Endothelial cell of umbilical vein (primary cell): ENCODE measurements around the gene RGS7. TPM values are rescaled to one million over a fixed set of nuclear protein-coding genes. Genes with fewer than 3 reads are reported as not detected.

Experiments used
- BruUV-seq: library from RNA; stranded (reverse); fragments of 400-500 nt; replicated peaks from 2 replicates; lab custom pipeline; 2021; lab: Mats Ljungman, UMichigan
- CTCF ChIA-PET: fragments of 300-600, 350-600 bp; sonication (Branson Sonifier 250); formaldehyde crosslinking; loops from one replicate; lab custom pipeline; 2021; ENCODE audit warnings: antibody characterized with exemption, inconsistent platforms; lab: Charles Lee
- POLR2A ChIA-PET: fragments of 300-600, 350-600 bp; sonication (Branson Sonifier 250); formaldehyde crosslinking; loops from one replicate; lab custom pipeline; 2021; ENCODE audit warnings: antibody characterized with exemption, inconsistent platforms; lab: Charles Lee
- DNase-seq: peaks from one replicate; pipeline ENCODE4 v3.0.0-alpha.2; 2011; ENCODE audit warnings: low read depth, low spot score
- FAIRE-seq: peaks from 2 replicates; lab custom pipeline; 2011; peaks lifted over from hg19 to GRCh38; lab: Jason Lieb, UNC
- H2AFZ ChIP-seq: 2 replicates; pipeline ENCODE4 v1.6.0; 2012; ENCODE audit warnings: low read depth, low read length, control low read depth, inconsistent platforms
- H3K27ac ChIP-seq: 2 replicates; pipeline ENCODE4 v1.5.1; 2011; ENCODE audit warnings: low read depth, mild to moderate bottlenecking, control low read depth, low read length, moderate library complexity; ENCODE audit not compliant: insufficient read depth
- H3K27me3 ChIP-seq, 2 experiments: 2 replicates each; pipeline versions ENCODE4 v1.6.0 to v1.6.1; 2011; ENCODE audit warnings: low read length in 2 of 2, mixed read lengths in 1 of 2; ENCODE audit not compliant: control insufficient read depth in 2 of 2, insufficient read depth in 2 of 2
- H3K36me3 ChIP-seq, 2 experiments: 2 replicates in 1 of 2; 3 replicates in 1 of 2; pipeline ENCODE4 v1.5.1; 2011; ENCODE audit warnings: low read length in 2 of 2, mild to moderate bottlenecking in 1 of 2, moderate library complexity in 1 of 2; ENCODE audit not compliant: control insufficient read depth in 2 of 2, insufficient read depth in 2 of 2; ENCODE audit errors: extremely low read depth in 1 of 2
- H3K4me1 ChIP-seq: 3 replicates; pipeline ENCODE4 v1.5.1; 2011; ENCODE audit warnings: mild to moderate bottlenecking, low read length; ENCODE audit not compliant: control insufficient read depth, insufficient read depth; ENCODE audit errors: extremely low read depth
- H3K4me2 ChIP-seq: 2 replicates; pipeline ENCODE4 v1.6.1; 2011; ENCODE audit warnings: low read length, control low read depth, mixed read lengths; ENCODE audit not compliant: insufficient read depth
- H3K4me3 ChIP-seq, 3 experiments: fragments of 200-600 bp in 1 of 3; sonication (generic), shearing (Covaris generic) in 1 of 3; replicated peaks in 1 of 3; 2 replicates each; pipeline ENCODE4 v1.5.1; 2011 to 2016; ENCODE audit warnings: control low read depth in 3 of 3, low read length in 3 of 3, mild to moderate bottlenecking in 2 of 3, inconsistent platforms in 1 of 3, low read depth in 1 of 3, moderate library complexity in 1 of 3; ENCODE audit not compliant: insufficient read depth in 1 of 3
- H3K79me2 ChIP-seq: 2 replicates; pipeline ENCODE4 v1.6.0; 2012; ENCODE audit warnings: low read length, inconsistent platforms; ENCODE audit not compliant: control insufficient read depth, insufficient read depth
- H3K9ac ChIP-seq: replicated peaks from 2 replicates; pipeline ENCODE3; 2011; ENCODE audit warnings: low read length, control low read depth; ENCODE audit not compliant: insufficient read depth; ENCODE audit errors: extremely low read depth
- H3K9me1 ChIP-seq: replicated peaks from 3 replicates; pipeline ENCODE4 v1.6.0; 2011; ENCODE audit warnings: mild to moderate bottlenecking, low read length; ENCODE audit not compliant: control insufficient read depth, insufficient read depth; ENCODE audit errors: extremely low read depth
- H3K9me3 ChIP-seq: replicated peaks from 2 replicates; pipeline ENCODE4 v1.5.1; 2012; ENCODE audit warnings: low read length, inconsistent platforms; ENCODE audit not compliant: control insufficient read depth, insufficient read depth
- H4K20me1 ChIP-seq: replicated peaks from 2 replicates; pipeline ENCODE3; 2011; ENCODE audit warnings: mild to moderate bottlenecking, low read length; ENCODE audit not compliant: control insufficient read depth, insufficient read depth; ENCODE audit errors: extremely low read depth
- EZH2 ChIP-seq: IDR thresholded peaks from 2 replicates; pipeline ENCODE4 v1.6.1; 2012; ENCODE audit warnings: borderline replicate concordance, low read depth, mild to moderate bottlenecking, moderate library complexity, low read length, inconsistent platforms; ENCODE audit not compliant: severe bottlenecking
- FOS ChIP-seq: IDR thresholded peaks from 2 replicates; pipeline ENCODE4 v1.6.1; 2011; ENCODE audit warnings: mild to moderate bottlenecking, low read length, moderate library complexity, borderline replicate concordance; ENCODE audit not compliant: insufficient read depth
- GATA2 ChIP-seq: IDR thresholded peaks from 2 replicates; pipeline ENCODE4 v1.7.0; 2011; ENCODE audit warnings: low read depth, mild to moderate bottlenecking, moderate library complexity, mixed read lengths, low read length; ENCODE audit not compliant: insufficient read length, insufficient read depth
- JUN ChIP-seq: IDR thresholded peaks from 2 replicates; pipeline ENCODE4 v1.6.1; 2011; ENCODE audit warnings: borderline replicate concordance, low read depth; ENCODE audit not compliant: insufficient read length, insufficient read depth
- MYC ChIP-seq: IDR thresholded peaks from one replicate; pipeline ENCODE4 v1.6.1; 2011; ENCODE audit warnings: mild to moderate bottlenecking, low read depth, low read length
- POLR2A ChIP-seq: IDR thresholded peaks from 2 replicates; pipeline ENCODE4 v1.6.1; 2012; ENCODE audit warnings: low read depth, mild to moderate bottlenecking, control low read depth, low read length
- POLR2AphosphoS5 ChIP-seq: IDR thresholded peaks from 2 replicates; pipeline ENCODE4 v1.6.1; 2012; ENCODE audit warnings: low read depth, mild to moderate bottlenecking, control low read depth, low read length, moderate library complexity; ENCODE audit not compliant: insufficient read depth
- dilution Hi-C: fragments of 300-500 bp; cut with MboI; formaldehyde crosslinking; loops from one replicate; pipeline ENCODE4 v1.15.0; 2019; ENCODE audit warnings: low sequenced_read_pairs; ENCODE audit not compliant: extremely low pct_ligation_motif_present
- intact Hi-C: fragments of 100-400 bp; cut with micrococcal nuclease; formaldehyde crosslinking; loops from one replicate; pipeline ENCODE4 v1.10.0; 2022
- polyA plus RNA-seq, 4 experiments: library from polyadenylated mRNA; depleted of rRNA in 3 of 4; stranded (reverse) in 3 of 4; unstranded in 1 of 4; fragments of >200 nt; gene quantifications; 2 replicates each; pipeline versions ENCODE4 v1.2.1 to v1.2.3, GENCODE V29; 2011 to 2012; ENCODE audit warnings: missing spikeins in 1 of 4
- total RNA-seq: library from RNA; stranded (reverse); gene quantifications from 2 replicates; pipeline ENCODE4 v1.2.3, GENCODE V29; 2021
- TF ChIP-seq, protein P1 (sequence below), 2 donors: IDR thresholded peaks; 1 replicate in 1 of 2; 2 replicates in 1 of 2; pipeline ENCODE4 v1.5.1; 2011; ENCODE audit warnings: low read length in 2 of 2, mild to moderate bottlenecking in 2 of 2, moderate library complexity in 2 of 2, control low read depth in 1 of 2, inconsistent platforms in 1 of 2, low read depth in 1 of 2; ENCODE audit not compliant: insufficient read depth in 1 of 2; ENCODE audit errors: extremely low read depth in 1 of 2
- TF ChIP-seq, protein P2 (sequence below): IDR thresholded peaks from 2 replicates; pipeline ENCODE4 v1.6.1; 2011; ENCODE audit not compliant: insufficient read depth, insufficient read length

RGS7 gene
- total and polyA plus RNA-seq, 2 donors (not counting 3 experiments of a cell fraction or from before 2014, with no cell fraction given), result 0.43 to 0.44 TPM

DNA sequence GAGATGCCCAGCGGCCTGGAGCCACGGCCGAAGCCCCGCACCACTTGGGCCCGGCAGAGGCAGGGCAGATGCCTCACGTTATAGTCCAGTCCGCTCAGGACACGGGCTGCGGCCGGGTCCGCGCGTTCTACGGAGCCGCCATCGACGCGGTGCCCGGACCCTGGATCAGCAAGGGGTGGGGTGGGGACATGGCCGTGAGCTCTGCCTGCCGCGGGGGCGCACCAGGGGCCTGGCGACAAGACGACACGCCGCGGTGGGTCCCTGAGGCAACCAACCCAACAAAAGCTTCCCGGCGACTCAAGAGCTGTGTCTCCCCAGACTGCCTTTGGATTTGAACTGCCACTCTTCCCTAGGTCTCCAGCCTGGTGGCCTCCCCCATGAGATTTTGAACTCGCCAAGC, 533.6 kb downstream of the RGS7 start:
- Histone ChIP-seq H3K27me3 (no peaks in the 10 kb centered on the region), H3K27ac (no peak overlapping the region), H3K4me1 (no peaks in the 10 kb centered on the region), H3K9ac (no peak overlapping the region), H2AFZ (no peak overlapping the region), H3K79me2 (no peaks in the 10 kb centered on the region), H3K9me1 (no peaks in the 10 kb centered on the region), H4K20me1 (no peaks in the 10 kb centered on the region), H3K4me2 (no peak overlapping the region), H3K9me3 (no peaks in the 10 kb centered on the region), H3K4me3 (no peak overlapping the region), H3K36me3 (no peaks in the 10 kb centered on the region)
- TF ChIP-seq EZH2 (no peak), FOS (no peak), POLR2A (no peak), JUN (no peak), MYC (no peak), GATA2 (no peak), POLR2AphosphoS5 (no peak)
- TF ChIP-seq, protein P1, sequence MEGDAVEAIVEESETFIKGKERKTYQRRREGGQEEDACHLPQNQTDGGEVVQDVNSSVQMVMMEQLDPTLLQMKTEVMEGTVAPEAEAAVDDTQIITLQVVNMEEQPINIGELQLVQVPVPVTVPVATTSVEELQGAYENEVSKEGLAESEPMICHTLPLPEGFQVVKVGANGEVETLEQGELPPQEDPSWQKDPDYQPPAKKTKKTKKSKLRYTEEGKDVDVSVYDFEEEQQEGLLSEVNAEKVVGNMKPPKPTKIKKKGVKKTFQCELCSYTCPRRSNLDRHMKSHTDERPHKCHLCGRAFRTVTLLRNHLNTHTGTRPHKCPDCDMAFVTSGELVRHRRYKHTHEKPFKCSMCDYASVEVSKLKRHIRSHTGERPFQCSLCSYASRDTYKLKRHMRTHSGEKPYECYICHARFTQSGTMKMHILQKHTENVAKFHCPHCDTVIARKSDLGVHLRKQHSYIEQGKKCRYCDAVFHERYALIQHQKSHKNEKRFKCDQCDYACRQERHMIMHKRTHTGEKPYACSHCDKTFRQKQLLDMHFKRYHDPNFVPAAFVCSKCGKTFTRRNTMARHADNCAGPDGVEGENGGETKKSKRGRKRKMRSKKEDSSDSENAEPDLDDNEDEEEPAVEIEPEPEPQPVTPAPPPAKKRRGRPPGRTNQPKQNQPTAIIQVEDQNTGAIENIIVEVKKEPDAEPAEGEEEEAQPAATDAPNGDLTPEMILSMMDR (IDR thresholded peaks at IDR 0.05; ENCODE audit: extremely low read depth in 1 of 2, insufficient read depth in 1 of 2, low read depth in 1 of 2, low read length in 2 of 2), result no peak
- TF ChIP-seq, protein P2, sequence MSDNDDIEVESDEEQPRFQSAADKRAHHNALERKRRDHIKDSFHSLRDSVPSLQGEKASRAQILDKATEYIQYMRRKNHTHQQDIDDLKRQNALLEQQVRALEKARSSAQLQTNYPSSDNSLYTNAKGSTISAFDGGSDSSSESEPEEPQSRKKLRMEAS, result no peak
- dilution Hi-C loops (no loop called here), intact Hi-C loops (no loop called here)
- no peak for DNase-seq
- FAIRE-seq, result no peak
- ChIA-PET POLR2A (no interaction called here), CTCF (no interaction called here)
- BruUV-seq, result no TSS peak
